Fibroblast of skin of right quadriceps (primary cell): Measurements from ENCODE around the gene SAMSN1.

Source experiments
- DNase-seq: peaks from one replicate; pipeline ENCODE4 v3.0.0-alpha.2; 2013

The SAMSN1 gene

GRCh38 chr21:14545906-14546480, at the start of gene SAMSN1:
SAMSN1 (minus strand) TSS chr21:14546315; CDS start chr21:14546261, 54 bp downstream.
- no peak for DNase-seq

GRCh38 chr21:14595449-14595848, 49.3 kb upstream of the SAMSN1 start:
- DNase-seq: no peak

- no peak for DNase-seq
These were observed 48.9 kb upstream of the SAMSN1 start for GRCh38 chr21:14594967-14595366.

GRCh38 chr21:14593230-14593629, 47.1 kb upstream of the SAMSN1 start:
- DNase-seq: no peak

- DNase-seq: no peak
These were observed 46.3 kb upstream of the SAMSN1 start for GRCh38 chr21:14592296-14593000.

- no peak for DNase-seq
These were observed 45.8 kb upstream of the SAMSN1 start for GRCh38 chr21:14591882-14592281.

GRCh38 chr21:14591377-14591776, 45.3 kb upstream of the SAMSN1 start:
- no peak for DNase-seq

GRCh38 chr21:14589855-14590563, 43.9 kb upstream of the SAMSN1 start:
- no peak for DNase-seq

GRCh38 chr21:14587266-14587665, 41.2 kb upstream of the SAMSN1 start:
- DNase-seq: no peak

DNA sequence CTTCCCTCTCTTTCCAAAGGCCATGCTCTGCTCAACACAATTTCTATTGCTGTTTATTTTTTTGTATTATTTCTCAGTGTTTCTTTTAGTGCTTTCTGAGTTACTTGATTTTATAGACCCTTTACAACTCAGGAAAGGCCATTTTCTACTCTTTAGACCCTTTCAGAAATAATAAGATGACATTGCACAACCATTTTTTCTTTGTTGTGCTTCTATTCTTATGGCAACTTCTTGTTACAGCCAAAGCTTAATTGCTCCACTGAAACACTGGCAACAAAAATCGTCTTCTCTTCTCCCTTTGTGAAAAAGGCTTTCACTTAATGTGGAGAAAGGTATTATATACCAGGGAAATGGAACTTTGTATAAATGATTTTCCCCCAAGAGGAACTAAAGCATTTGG, 39.0 kb upstream of the SAMSN1 start:
- DNase-seq: no peak

GRCh38 chr21:14584357-14585095, 38.4 kb upstream of the SAMSN1 start:
- DNase-seq: no peak

- no peak for DNase-seq
These were observed 37.6 kb upstream of the SAMSN1 start for GRCh38 chr21:14583629-14584255.

DNA sequence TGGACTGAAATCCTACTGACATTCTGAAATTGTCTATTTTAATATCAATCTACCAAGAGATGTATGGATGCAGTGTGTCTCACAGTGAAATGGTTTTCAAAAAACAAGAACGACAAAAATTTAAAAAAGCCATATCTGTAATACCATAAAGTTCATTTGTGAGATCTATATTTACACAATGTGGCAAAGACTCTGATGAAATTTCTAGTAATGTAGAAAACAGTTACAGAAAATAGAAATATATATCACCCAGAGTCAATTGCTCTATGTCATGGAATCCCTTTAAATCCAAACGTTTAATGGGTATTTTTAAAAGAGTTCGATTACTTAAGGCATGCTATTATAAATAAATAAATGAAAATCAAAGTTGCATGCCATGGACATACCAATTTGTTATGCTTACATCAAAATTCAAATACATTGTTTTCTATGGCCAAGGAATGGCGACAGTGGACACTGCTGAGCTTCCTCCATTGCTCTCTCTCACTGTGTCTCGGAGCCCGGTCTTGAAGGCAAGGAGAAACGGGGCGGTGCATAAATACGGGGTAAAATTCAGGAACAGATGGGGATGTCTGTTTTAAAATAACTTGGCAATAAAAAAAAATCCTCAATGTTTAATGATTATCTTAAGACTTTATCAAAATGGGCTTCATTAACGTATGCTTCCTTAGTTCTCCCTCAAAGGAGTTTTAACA, 37.0 kb upstream of the SAMSN1 start:
- no peak for DNase-seq

GRCh38 chr21:14581902-14582457, 35.9 kb upstream of the SAMSN1 start:
- no peak for DNase-seq

- no peak for DNase-seq
These were observed 27.1 kb upstream of the SAMSN1 start for GRCh38 chr21:14573244-14573643.

GRCh38 chr21:14572204-14572780, 26.2 kb upstream of the SAMSN1 start:
- DNase-seq: no peak

GRCh38 chr21:14569868-14570267, 23.8 kb upstream of the SAMSN1 start:
- DNase-seq: no peak

- no peak for DNase-seq
These were observed 23.0 kb upstream of the SAMSN1 start for GRCh38 chr21:14569026-14569621.

GRCh38 chr21:14567331-14568279, 21.5 kb upstream of the SAMSN1 start:
- no peak for DNase-seq

- DNase-seq: no peak
These were observed 20.8 kb upstream of the SAMSN1 start for GRCh38 chr21:14566894-14567293.
